ENCODE results near the gene KCNIP1. TPM values are rescaled to one million over a fixed set of nuclear protein-coding genes. Genes with fewer than 3 reads are reported as not detected.

Gene KCNIP1
- polyA plus RNA-seq, 3 donors from 2014 or later = not detected

GRCh38 chr5:170489199-170489598, 14.6 kb upstream of the KCNIP1 start:
- Mint-ChIP-seq H3K27ac (no peak overlapping the region), H3K9me3 (no peaks in the 10 kb centered on the region), H3K27me3 (ENCODE audit: low read depth in 3 of 3) (peaks cover 1 to 4% (median 2%) of the 10 kb centered on the region in 3 donors), H3K4me1 (no peaks in the 10 kb centered on the region), H3K36me3 (no peaks in the 10 kb centered on the region), H3K4me3 (no peak overlapping the region)
- no peak for DNase-seq

- Mint-ChIP-seq H3K4me1 (no peaks in the 10 kb centered on the region), H3K27me3 (ENCODE audit: low read depth in 3 of 3) (peaks cover 1 to 4% (median 2%) of the 10 kb centered on the region in 3 donors), H3K4me3 (no peak overlapping the region), H3K36me3 (no peaks in the 10 kb centered on the region), H3K9me3 (no peaks in the 10 kb centered on the region), H3K27ac (no peak overlapping the region)
- DNase-seq = no peak
Measured at GRCh38 chr5:170490381-170490780, 13.4 kb upstream of the KCNIP1 start.

GRCh38 chr5:170491479-170491878, 12.3 kb upstream of the KCNIP1 start:
- DNase-seq = no peak
- Mint-ChIP-seq H3K27ac (no peak overlapping the region), H3K4me1 (no peaks in the 10 kb centered on the region), H3K4me3 (no peak overlapping the region), H3K9me3 (no peaks in the 10 kb centered on the region), H3K27me3 (ENCODE audit: low read depth in 3 of 3) (peaks cover 0 to 6% (median 0%) of the 10 kb centered on the region in 3 donors), H3K36me3 (no peaks in the 10 kb centered on the region)

- Mint-ChIP-seq H3K4me1 (no peaks in the 10 kb centered on the region), H3K36me3 (no peaks in the 10 kb centered on the region), H3K4me3 (no peak overlapping the region), H3K27ac (no peak overlapping the region), H3K27me3 (ENCODE audit: low read depth in 3 of 3) (peaks cover 0 to 5% (median 0%) of the 10 kb centered on the region in 3 donors), H3K9me3 (no peaks in the 10 kb centered on the region)
- no peak for DNase-seq
Measured at GRCh38 chr5:170493028-170493820, 10.6 kb upstream of the KCNIP1 start.

- H3K9me3 Mint-ChIP-seq = no peaks in the 10 kb centered on the region
- no peaks in the 10 kb centered on the region for H3K36me3 Mint-ChIP-seq
- DNase-seq = no peak
- peaks cover 0 to 5% (median 0%) of the 10 kb centered on the region in 3 donors for H3K27me3 Mint-ChIP-seq (ENCODE audit: low read depth in 3 of 3)
- H3K27ac Mint-ChIP-seq = no peak overlapping the region
- no peaks in the 10 kb centered on the region for H3K4me1 Mint-ChIP-seq
- no peak overlapping the region for H3K4me3 Mint-ChIP-seq
Measured at GRCh38 chr5:170494041-170494440, 9.8 kb upstream of the KCNIP1 start.

GRCh38 chr5:170495825-170496661, 7.8 kb upstream of the KCNIP1 start:
- H3K36me3 Mint-ChIP-seq = no peaks in the 10 kb centered on the region
- no peak overlapping the region for H3K27ac Mint-ChIP-seq
- no peaks in the 10 kb centered on the region for H3K4me1 Mint-ChIP-seq
- peaks cover under 1 to 9% (median 3%) of the 10 kb centered on the region in 3 donors for H3K27me3 Mint-ChIP-seq (ENCODE audit: low read depth in 3 of 3)
- no peak for DNase-seq
- no peaks in the 10 kb centered on the region for H3K9me3 Mint-ChIP-seq
- no peak overlapping the region for H3K4me3 Mint-ChIP-seq

- peaks cover 2 to 9% (median 5%) of the 10 kb centered on the region in 3 donors for H3K27me3 Mint-ChIP-seq (ENCODE audit: low read depth in 3 of 3)
- no peak overlapping the region for H3K4me3 Mint-ChIP-seq
- H3K27ac Mint-ChIP-seq = no peak overlapping the region
- no peaks in the 10 kb centered on the region for H3K4me1 Mint-ChIP-seq
- H3K36me3 Mint-ChIP-seq = no peaks in the 10 kb centered on the region
- H3K9me3 Mint-ChIP-seq = no peaks in the 10 kb centered on the region
- no peak for DNase-seq
Measured at GRCh38 chr5:170496662-170497028, 7.2 kb upstream of the KCNIP1 start.

- Mint-ChIP-seq H3K4me1 (no peaks in the 10 kb centered on the region), H3K4me3 (no peak overlapping the region), H3K36me3 (no peaks in the 10 kb centered on the region), H3K27me3 (ENCODE audit: low read depth in 3 of 3) (peaks cover 5 to 12% (median 5%) of the 10 kb centered on the region in 3 donors), H3K27ac (no peak overlapping the region), H3K9me3 (no peaks in the 10 kb centered on the region)
- DNase-seq = no peak
Measured at GRCh38 chr5:170497311-170498038, 6.3 kb upstream of the KCNIP1 start.

- Mint-ChIP-seq H3K36me3 (no peaks in the 10 kb centered on the region), H3K27ac (no peak overlapping the region), H3K27me3 (ENCODE audit: low read depth in 3 of 3) (peaks cover 5 to 21% (median 10%) of the 10 kb centered on the region in 3 donors), H3K4me1 (no peaks in the 10 kb centered on the region), H3K4me3 (no peak overlapping the region), H3K9me3 (no peaks in the 10 kb centered on the region)
- DNase-seq = no peak
Measured at GRCh38 chr5:170498811-170499351, 4.9 kb upstream of the KCNIP1 start.

GRCh38 chr5:170499621-170500020, 4.2 kb upstream of the KCNIP1 start:
- H3K27ac Mint-ChIP-seq = no peak overlapping the region

GRCh38 chr5:170501361-170501760, 2.5 kb upstream of the KCNIP1 start:
- DNase-seq = no peak
- Mint-ChIP-seq H3K36me3 (no peaks in the 10 kb centered on the region), H3K4me1 (no peaks in the 10 kb centered on the region), H3K9me3 (no peaks in the 10 kb centered on the region), H3K4me3 (no peak overlapping the region), H3K27me3 (ENCODE audit: low read depth in 3 of 3) (peaks cover 5 to 19% (median 13%) of the 10 kb centered on the region in 3 donors), H3K27ac (no peak overlapping the region)

More at GRCh38 chr5:170499621-170500020, 4.2 kb upstream of the KCNIP1 start:
- no peaks in the 10 kb centered on the region for H3K36me3 Mint-ChIP-seq
- no peak overlapping the region for H3K4me3 Mint-ChIP-seq
- no peaks in the 10 kb centered on the region for H3K4me1 Mint-ChIP-seq
- H3K27me3 Mint-ChIP-seq (ENCODE audit: low read depth in 3 of 3) = peaks cover 5 to 22% (median 13%) of the 10 kb centered on the region in 3 donors
- DNase-seq = no peak
- no peaks in the 10 kb centered on the region for H3K9me3 Mint-ChIP-seq

- no peaks in the 10 kb centered on the region for H3K4me1 Mint-ChIP-seq
- H3K27me3 Mint-ChIP-seq (ENCODE audit: low read depth in 3 of 3) = peaks cover 5 to 19% (median 13%) of the 10 kb centered on the region in 3 donors
- H3K27ac Mint-ChIP-seq = no peak overlapping the region
- DNase-seq = no peak
- H3K36me3 Mint-ChIP-seq = no peaks in the 10 kb centered on the region
- no peak overlapping the region for H3K4me3 Mint-ChIP-seq
- H3K9me3 Mint-ChIP-seq = no peaks in the 10 kb centered on the region
Measured at GRCh38 chr5:170501931-170502330, 1.9 kb upstream of the KCNIP1 start.

GRCh38 chr5:170504616-170505266, 921 bp downstream of the KCNIP1 start:
- H3K27me3 Mint-ChIP-seq (ENCODE audit: low read depth in 3 of 3) = peaks cover 5 to 19% (median 17%) of the 10 kb centered on the region in 3 donors
- H3K27ac Mint-ChIP-seq = no peak overlapping the region
- H3K4me3 Mint-ChIP-seq = no peak overlapping the region
- H3K4me1 Mint-ChIP-seq = no peaks in the 10 kb centered on the region
- no peak for DNase-seq
- H3K9me3 Mint-ChIP-seq = no peaks in the 10 kb centered on the region
- H3K36me3 Mint-ChIP-seq = no peaks in the 10 kb centered on the region
